WTC11 (cell line): Measurements from ENCODE around the gene DYSF.

Experiments used
- HMGA2 ChIP-seq: fragments of 250-450 bp; sonication (Bioruptor Pico); IDR thresholded peaks from 2 replicates; pipeline ENCODE4 v1.4.0; 2021; ENCODE audit warnings: mild to moderate bottlenecking, moderate library complexity
- ZNF232 ChIP-seq: sonication (generic); formaldehyde crosslinking; IDR thresholded peaks from 2 replicates; pipeline ENCODE4 v1.8.0; 2022; ENCODE audit warnings: mild to moderate bottlenecking, missing genetic modification reagents

DNA sequence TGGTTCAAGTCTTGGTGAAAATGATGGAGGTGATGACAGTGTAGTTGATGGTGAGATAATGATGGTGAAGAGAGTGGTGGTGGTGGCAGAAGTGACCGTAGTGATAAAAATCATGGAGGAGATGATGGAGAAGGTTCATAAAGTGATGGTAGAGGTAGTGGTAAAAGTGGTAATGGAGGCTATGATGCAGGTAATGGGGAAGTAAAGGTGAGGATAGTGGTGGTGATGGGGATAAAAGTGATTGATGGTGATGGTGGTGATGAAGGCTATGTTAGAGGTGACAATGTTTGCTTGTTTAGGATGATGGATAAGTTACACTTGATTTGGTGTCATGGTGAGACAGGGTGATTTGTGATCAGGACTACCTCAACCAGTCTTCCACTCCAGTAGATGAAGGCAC, 268.9 kb downstream of the DYSF start:
- TF ChIP-seq HMGA2 (CRISPR knock-in tag) (no peak), ZNF232 (no peak)
